NT2/D1 (cell line): ENCODE results near the gene NDOR1.

Source experiments
- SUZ12 ChIP-seq: IDR thresholded peaks from 2 replicates; pipeline ENCODE4 v1.6.1; 2011; ENCODE audit not compliant: insufficient read length, insufficient read depth; ENCODE audit errors: extremely low read depth
- YY1 ChIP-seq: IDR thresholded peaks from 2 replicates; pipeline ENCODE4 v1.6.1; 2011; ENCODE audit not compliant: insufficient read length, insufficient read depth
- ZNF274 ChIP-seq: IDR thresholded peaks from 2 replicates; pipeline ENCODE4 v1.6.1; 2011; ENCODE audit warnings: mild to moderate bottlenecking, low read depth, low read length

- no peak for TF ChIP-seq YY1
- no peak for TF ChIP-seq ZNF274
- TF ChIP-seq SUZ12: no peak
These were observed 9.8 kb upstream of the NDOR1 start for GRCh38 chr9:137195525-137196220.
